HPDE6-E6E7 (cell line): ENCODE measurements around the gene LOXL1.

Experiments
- DNase-seq: peaks from one replicate; pipeline ENCODE4 v3.0.0; 2011; ENCODE audit warnings: missing footprints; ENCODE audit errors: extremely low spot score

The LOXL1 gene

GRCh38 chr15:73978896-73979295, 52.6 kb downstream of the LOXL1 start:
- no peak for DNase-seq

- DNase-seq: no peak
Observed at GRCh38 chr15:73979636-73980035, 53.4 kb downstream of the LOXL1 start.

GRCh38 chr15:73981761-73982221, 55.5 kb downstream of the LOXL1 start:
- DNase-seq: no peak

DNA sequence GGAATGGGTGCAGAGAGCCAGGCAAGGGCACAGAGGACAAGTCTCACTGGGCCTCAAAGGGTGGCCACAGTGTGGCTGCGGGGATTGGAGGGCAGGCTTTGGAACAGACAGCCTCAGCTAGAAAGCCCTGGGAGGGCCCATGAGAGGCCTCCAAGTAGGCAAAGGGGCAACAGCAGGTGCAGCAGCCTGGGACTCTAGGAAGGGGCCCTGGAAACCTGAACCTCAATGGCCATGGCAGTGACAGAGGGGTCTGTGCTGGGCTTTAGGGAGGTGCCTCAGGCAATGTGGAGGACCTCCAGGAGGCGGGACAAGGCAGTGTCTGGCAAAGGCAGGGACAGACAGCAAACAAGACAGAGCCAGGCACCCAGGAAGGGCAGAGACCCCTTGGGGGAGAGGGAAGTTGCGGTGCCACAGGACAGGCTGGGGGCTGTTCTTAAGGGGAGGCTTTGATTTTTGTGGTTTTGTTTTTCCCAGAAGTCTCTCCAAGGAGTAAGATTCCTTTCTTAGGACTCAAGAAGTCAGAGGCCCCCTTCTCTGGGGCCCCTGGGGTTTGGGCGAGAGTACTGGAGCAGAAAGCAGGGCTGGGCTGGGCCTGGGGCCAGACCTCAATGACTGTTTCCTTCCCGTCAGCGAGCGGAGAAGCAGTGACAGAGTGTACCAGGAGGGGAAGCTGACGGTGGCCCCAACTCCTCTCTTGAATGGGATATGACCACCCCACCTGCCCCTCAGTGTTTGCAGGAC, 56.1 kb downstream of the LOXL1 start:
- no peak for DNase-seq

DNA sequence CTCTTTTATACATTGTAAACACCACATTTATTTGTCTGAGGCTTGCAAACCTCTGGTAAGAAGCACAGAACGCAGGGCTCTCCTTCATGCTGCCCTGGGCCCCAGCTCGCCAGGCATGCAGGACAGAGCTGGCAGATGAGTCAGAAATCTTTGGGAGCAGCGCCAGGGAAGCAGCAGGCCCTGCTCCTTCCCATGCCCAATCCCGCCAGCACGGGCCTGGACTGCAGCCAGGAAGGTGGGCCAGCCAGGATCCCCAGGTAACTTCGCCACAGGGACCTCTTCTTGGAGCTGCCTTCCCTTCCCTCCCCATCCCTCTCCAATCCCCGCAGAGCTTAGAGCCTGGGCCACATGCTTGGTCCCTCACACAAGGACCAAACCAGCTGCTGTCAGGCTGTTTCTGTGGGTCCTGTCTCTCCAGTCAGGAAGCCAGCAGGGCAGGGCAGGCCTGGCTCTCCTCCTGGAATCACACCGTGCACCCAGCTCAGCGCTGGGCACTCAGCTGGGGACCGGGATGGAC, 57.0 kb downstream of the LOXL1 start:
- DNase-seq: peak; percentile 60

DNA sequence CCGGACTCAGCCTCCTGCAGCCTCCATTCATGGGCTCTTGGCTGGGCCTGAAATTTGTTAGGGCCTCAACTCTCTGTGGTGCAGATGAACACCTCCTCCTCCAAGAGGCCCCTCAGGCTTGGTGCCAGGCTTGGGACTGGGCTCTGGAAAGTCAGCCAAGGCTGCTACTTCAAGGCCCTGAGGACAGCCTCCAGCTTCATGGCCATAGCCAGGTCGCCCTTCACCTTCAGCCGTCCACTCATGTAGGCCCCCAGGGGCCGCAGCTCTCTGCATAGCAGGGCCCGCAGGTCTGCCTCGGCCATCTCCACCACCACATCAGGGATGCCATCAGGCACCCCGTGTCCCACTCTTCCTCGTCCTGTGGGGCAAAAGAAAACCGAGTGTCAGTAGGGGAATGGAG, 57.5 kb downstream of the LOXL1 start:
- no peak for DNase-seq

DNA sequence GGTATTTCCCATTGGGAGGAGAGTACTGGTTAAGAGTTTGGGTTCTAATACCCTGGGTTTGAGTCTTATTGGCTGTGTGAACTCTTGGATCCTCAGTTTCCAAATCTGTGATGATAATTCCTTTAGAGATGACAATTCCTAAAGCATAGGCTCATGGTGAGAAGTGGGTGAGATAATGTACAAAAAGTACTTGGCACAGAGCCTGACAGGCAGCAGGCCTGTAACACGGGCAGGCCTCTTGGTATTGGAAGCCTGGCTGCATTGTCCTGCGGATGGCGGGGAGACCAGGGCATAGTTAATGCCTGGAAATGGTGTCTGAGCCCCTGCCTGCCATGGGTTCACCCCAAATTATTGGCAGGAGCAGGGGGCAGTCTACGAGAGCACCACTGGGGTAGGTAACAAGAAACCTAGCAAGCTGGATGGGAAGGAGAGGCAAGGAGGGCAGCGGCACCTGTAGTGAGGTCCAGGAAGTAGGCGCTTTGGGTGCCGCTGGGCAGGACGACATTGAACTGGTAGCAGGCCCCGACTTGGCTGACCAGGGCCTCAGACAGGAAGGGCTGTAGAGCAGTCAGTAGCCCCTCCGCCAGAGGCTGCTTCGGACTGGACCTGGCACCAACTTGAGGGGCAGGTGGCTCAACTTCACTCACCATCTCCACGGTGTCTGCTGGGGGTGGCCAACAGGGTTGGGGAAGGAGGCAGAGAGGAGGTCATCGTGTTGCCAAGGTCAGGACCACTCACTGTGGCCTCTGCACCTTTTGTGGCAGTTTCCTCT, 58.1 kb downstream of the LOXL1 start:
- DNase-seq: no peak

DNA sequence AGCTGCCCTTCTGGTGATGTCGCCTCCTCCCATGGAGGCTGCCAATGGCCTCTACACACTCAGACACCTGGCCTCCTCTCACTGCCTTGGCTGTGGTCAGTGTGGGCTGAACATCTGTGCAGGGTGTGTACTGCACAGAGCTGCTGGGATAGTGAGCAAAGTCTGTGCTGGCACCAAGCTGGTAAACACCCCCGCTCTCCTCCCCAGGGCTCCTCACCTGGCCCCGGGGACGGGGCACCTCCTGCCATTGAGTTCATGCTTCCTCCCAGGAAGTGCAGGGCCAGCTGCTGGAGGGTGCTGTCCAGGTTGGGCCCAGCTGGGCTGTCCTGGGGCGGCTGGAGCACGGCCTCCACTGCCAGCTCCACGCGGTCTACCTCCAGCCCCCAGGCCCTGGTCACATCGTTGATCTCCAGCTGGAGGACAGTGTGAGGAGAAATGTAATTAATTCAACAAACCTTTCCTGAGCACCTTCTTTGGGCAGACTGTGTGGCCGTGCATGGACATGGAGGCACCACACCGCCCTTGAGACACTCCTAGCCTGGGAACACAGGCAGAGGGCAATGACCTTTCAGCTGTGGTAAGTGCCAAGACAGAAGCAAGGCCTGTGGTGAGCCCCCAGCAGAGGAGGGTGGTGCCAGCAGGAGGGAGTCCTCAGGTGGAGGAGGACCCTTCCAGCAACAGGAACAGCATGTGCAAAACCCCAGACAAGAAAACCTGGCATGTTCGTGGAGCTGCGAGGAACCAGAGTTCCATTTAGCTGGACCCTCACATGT, 59.0 kb downstream of the LOXL1 start:
- no peak for DNase-seq

- DNase-seq: no peak
Observed at GRCh38 chr15:73986055-73986775, 60.0 kb downstream of the LOXL1 start.

- DNase-seq: no peak
Observed at GRCh38 chr15:73986776-73987056, 60.5 kb downstream of the LOXL1 start.

DNA sequence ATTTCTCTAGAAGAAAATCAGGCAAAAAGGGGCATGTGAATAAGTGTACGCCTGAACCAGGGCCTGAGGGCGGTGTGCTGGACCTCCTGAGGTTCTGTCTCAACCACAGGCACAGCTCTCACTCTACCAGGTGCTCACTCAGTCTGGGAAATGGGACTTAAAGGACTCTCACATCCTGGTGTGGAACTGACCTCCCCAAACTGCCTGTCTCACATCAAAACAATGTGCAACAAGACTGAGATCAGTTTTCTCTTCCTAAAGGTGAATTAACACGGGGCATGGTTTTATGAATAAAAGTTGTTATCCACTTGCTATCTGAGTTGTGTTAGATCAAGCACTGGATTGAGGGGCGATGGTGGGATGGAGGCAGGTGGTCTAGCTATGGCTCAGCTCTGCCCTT, 61.0 kb downstream of the LOXL1 start:
- DNase-seq: no peak

- DNase-seq: peak; percentile 65
Observed at GRCh38 chr15:73987681-73988444, 61.6 kb downstream of the LOXL1 start.

GRCh38 chr15:73988445-73988969, 62.2 kb downstream of the LOXL1 start:
- DNase-seq: no peak

DNA sequence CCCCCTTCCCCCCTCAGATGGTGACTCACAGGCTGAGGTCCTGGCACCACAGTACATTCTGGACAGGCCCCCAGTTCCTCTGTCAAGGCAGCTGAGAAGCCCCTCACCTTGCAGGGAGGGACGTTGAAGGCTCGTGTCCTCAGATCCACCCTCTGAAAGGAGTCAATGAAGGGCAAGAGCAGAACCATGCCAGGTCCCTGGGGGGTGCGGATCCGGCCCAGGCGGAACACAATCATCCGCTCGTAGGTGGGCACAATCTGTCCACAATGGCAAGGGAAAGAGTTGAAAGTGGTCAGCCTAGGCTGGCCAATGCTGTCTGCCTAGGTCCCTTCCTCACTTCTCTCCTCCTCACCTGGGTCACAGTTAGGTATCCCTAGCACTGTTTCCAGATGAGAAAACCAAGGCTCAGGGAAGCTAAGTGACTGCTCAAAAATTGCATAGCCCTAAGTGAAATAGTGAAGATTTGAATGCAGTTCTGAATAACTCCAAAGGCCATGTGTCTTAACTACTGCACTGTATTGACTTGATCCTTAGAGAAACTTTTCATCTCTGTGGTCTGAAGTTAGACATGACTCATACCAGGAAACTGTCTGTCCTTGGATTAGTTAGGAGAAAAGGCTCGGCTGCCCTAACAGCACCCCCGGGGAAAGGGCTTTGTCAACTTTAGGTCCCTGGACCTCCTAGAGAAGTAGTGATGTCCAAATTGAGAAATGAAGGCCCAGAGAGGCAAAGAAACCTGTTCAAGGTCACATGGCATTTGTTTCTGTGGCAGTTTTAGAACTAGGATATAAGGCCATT, 62.9 kb downstream of the LOXL1 start:
- DNase-seq: peak; percentile 74

GRCh38 chr15:73990250-73991005, 64.2 kb downstream of the LOXL1 start:
- no peak for DNase-seq

GRCh38 chr15:73991260-73991659, 65.0 kb downstream of the LOXL1 start:
- no peak for DNase-seq

DNA sequence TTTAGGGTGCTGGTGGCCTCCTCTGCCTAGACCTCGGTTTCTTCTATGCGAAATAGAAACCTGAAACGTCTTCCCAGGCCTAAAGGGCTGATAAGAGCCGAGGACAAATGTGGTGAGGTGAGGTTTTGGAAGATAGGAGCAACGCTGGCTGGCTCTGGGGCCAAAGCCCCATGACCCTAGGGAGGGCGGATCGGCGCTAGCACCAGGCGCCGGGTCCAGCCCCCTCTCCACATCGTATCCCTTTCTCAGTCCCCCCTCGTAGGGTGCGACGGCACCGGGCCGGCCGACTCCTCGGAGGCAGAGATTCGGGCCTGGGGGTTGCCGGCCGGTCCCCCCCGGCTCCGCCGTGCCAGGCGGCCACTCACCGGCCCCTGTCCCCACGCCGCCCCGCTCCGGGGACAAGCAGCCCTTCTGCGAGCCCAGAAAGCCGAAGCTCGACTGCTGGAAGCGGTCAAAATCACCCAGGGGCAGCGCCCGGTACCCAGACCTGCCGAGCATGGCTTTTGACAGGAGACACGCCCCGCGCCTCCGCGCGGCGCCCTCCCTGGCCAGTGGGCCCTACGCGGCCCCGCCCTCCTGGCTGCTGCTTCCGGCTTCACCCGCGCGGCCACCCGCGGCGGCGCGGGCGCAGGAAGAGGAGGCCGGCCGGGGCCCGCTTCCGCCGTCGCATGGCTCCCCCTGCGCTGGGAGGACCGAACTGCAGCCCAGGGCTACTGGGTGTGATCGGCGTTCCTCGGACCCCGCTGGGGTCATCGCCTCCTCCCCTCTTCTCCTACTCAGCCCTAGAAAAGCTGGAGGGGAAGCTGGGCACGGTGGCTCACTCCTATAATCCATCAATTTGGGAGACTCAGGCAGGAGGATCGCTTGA, 65.7 kb downstream of the LOXL1 start, which contains the start of gene STOML1:
Gene STOML1 (minus strand): TSS at position 570 of the 868 bp plus-strand sequence. CDS start 72 bp downstream, at position 498.
- DNase-seq: peak; percentile 82

- DNase-seq: no peak
Observed at GRCh38 chr15:73992594-73992898, 66.3 kb downstream of the LOXL1 start.
